Lower lobe of right lung (tissue), 2 donors: ENCODE data around the gene EFHC1. TPM values are rescaled to one million over a fixed set of nuclear protein-coding genes. Genes with fewer than 3 reads are reported as not detected.
A peak's percentile ranks its signal among the peaks of the same experiment; 100 is the strongest.

Experiments used
- ATAC-seq, 2 donors: fragments of 200-7000 bp; cut with Tn5 transposase; one replicate each; pipeline ENCODE4 v1.9.1; 2020 to 2022; ENCODE audit warnings: mild to moderate bottlenecking in 2 of 2, moderate library complexity in 2 of 2
- DNase-seq: peaks from one replicate; pipeline ENCODE4 v3.0.0-alpha.2; 2020
- H3K27ac ChIP-seq: fragments of 200-600 bp; one replicate; pipeline ENCODE4 v1.8.0; 2022
- H3K27me3 ChIP-seq: fragments of 200-600 bp; one replicate; pipeline ENCODE4 v1.8.0; 2022; ENCODE audit warnings: low read depth
- H3K36me3 ChIP-seq: fragments of 200-600 bp; one replicate; pipeline ENCODE4 v1.8.0; 2022; ENCODE audit warnings: mild to moderate bottlenecking
- H3K4me1 ChIP-seq: fragments of 200-600 bp; one replicate; pipeline ENCODE4 v1.8.0; 2022
- H3K4me3 ChIP-seq: fragments of 200-600 bp; one replicate; pipeline ENCODE4 v1.8.0; 2022; ENCODE audit warnings: mild to moderate bottlenecking
- H3K9me3 ChIP-seq: fragments of 200-600 bp; one replicate; pipeline ENCODE4 v1.8.0; 2022
- CTCF ChIP-seq: fragments of 200-600 bp; IDR thresholded peaks from one replicate; pipeline ENCODE4 v1.8.0; 2022; ENCODE audit warnings: antibody characterized with exemption, mild to moderate bottlenecking
- intact Hi-C: fragments of 100-400 bp; cut with DNase I; formaldehyde crosslinking; loops from one replicate; pipeline ENCODE4 v1.11.0; 2022
- total RNA-seq: library from RNA; stranded (reverse); fragmentation: NEBNext Ultra II Directional; extraction: Animal tissue kit (Norgen Biotek cat#: 25700); gene quantifications from one replicate; pipeline ENCODE4 v1.2.1, GENCODE V29; 2021
- donor health status: DM: no; HTN: yes; CAD: no; lungs with severe emphysema.

Gene EFHC1
- total RNA-seq, 1 donor from 2014 or later, result 42.2 TPM

DNA sequence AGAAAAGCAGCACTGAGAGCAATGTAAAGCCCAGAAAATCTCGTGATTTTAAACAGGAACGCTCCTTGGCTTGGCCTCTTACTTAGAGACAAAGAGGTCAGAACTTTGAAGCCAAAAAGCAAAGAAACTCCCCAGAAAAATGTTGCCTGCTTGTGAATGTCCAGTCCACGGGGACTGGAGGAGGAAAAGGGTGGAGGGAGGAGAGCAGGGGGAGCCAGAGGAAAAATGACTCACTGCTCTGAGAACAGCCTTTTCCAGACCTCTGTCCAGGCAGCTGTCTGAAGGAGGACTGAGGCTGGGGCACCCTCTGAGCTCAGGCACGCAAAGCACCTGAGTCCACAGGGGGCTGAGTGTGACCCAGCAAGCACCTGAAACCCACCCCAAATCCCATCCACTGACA lies 92.1 kb downstream of the EFHC1 start:
- Histone ChIP-seq H3K36me3 (peaks cover 56% of the 10 kb centered on the region), H3K4me3 (no peak overlapping the region), H3K27ac (peak overlapping the region; percentile 63), H3K27me3 (no peaks in the 10 kb centered on the region), H3K4me1 (peaks cover 40% of the 10 kb centered on the region), H3K9me3 (no peaks in the 10 kb centered on the region)
- DNase-seq, result no peak
- intact Hi-C loops, result no loop called here
- TF ChIP-seq CTCF, result no peak
- ATAC-seq, result peak; percentile 63 to 74

GRCh38 chr6:52513464-52513863 lies 93.3 kb downstream of the EFHC1 start:
- H3K27ac ChIP-seq, result peak overlapping the region; percentile 4

GRCh38 chr6:52513896-52514295 lies 93.8 kb downstream of the EFHC1 start:
- Histone ChIP-seq H3K9me3 (no peaks in the 10 kb centered on the region), H3K27me3 (no peaks in the 10 kb centered on the region), H3K4me3 (no peak overlapping the region), H3K36me3 (peaks cover 41% of the 10 kb centered on the region), H3K4me1 (peaks cover 49% of the 10 kb centered on the region), H3K27ac (peak overlapping the region; percentile 4)
- no peak for TF ChIP-seq CTCF
- no peak for ATAC-seq
- intact Hi-C loops, result no loop called here
- DNase-seq, result no peak

More at GRCh38 chr6:52513464-52513863, 93.3 kb downstream of the EFHC1 start:
- no peaks in the 10 kb centered on the region for H3K9me3 ChIP-seq
- ATAC-seq (no peak), DNase-seq (no peak)
- intact Hi-C loops, result no loop called here
- no peak overlapping the region for H3K4me3 ChIP-seq
- peaks cover 45% of the 10 kb centered on the region for H3K36me3 ChIP-seq
- no peak for TF ChIP-seq CTCF
- H3K27me3 ChIP-seq, result no peaks in the 10 kb centered on the region
- peaks cover 45% of the 10 kb centered on the region for H3K4me1 ChIP-seq

DNA sequence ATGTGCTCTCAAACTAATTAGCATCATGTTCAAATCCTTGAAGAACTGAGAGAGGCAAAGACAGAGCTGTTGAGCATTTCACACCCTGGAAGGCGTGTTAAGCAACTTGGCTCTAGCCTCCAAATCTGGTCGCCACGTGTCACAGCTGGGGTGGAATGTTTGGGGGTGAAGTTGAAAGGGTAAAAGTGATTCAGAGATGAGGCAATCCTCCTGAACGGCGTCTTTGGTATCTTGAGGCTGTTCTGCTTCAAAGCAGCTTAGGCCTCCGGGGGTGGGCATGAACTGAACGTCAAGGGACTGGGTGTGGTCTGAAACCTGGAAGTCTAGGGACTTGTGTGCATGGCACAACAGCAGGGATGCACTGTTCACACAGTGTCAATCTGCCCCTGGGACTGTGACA lies 94.4 kb downstream of the EFHC1 start:
- no peaks in the 10 kb centered on the region for H3K27me3 ChIP-seq
- peaks cover 51% of the 10 kb centered on the region for H3K4me1 ChIP-seq
- H3K36me3 ChIP-seq, result peaks cover 35% of the 10 kb centered on the region
- H3K9me3 ChIP-seq, result no peaks in the 10 kb centered on the region
- intact Hi-C loops, result no loop called here
- DNase-seq, result no peak
- H3K4me3 ChIP-seq, result no peak overlapping the region
- H3K27ac ChIP-seq, result no peak overlapping the region
- TF ChIP-seq CTCF, result no peak
- peak; percentile 4 to 18 for ATAC-seq

DNA sequence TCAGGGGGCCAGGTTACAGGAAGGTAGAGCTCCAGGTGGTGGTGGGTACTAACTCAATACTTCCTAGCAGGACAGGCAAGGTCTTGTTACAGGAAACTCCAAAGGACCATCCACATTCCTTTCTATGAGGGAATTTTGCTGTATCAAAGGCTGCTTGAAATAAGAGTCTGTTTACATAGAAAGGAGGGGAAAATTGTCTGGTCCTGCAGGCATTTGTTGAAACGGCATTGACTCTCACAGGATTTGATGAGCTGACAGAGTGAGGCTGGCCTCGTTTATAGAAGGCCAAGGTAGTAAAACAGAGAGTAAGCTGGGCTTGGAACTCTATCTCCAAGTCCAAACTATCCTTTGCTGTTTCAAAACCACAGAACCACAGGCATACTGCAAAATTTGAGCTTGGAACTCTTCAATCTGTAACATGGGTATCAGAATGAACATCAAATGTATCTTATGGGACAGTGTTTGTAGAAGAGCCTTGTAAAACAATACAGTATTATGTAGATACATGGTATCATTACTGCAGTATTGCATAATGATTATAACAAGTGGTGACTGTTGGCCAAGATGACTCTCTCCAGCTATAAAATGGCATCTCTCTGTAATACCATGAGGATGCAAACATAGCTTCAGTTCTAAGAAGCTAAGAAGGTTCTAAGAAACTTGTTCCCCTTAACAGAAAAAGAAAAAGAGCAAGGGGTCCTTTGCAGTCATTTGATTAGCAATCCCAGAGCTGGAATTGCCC lies 95.2 kb downstream of the EFHC1 start:
- intact Hi-C loops, result no loop called here
- ATAC-seq, result no peak
- Histone ChIP-seq H3K36me3 (peaks cover 30% of the 10 kb centered on the region), H3K4me3 (no peak overlapping the region), H3K9me3 (no peaks in the 10 kb centered on the region), H3K4me1 (peaks cover 51% of the 10 kb centered on the region), H3K27me3 (no peaks in the 10 kb centered on the region), H3K27ac (no peak overlapping the region)
- no peak for TF ChIP-seq CTCF
- no peak for DNase-seq
